ENCODE data around the gene SNX11. TPM values are rescaled to one million over a fixed set of nuclear protein-coding genes. Genes with fewer than 3 reads are reported as not detected.

SNX11 gene
- total RNA-seq, 1 experiment from 2014 or later: 26.8 TPM

DNA sequence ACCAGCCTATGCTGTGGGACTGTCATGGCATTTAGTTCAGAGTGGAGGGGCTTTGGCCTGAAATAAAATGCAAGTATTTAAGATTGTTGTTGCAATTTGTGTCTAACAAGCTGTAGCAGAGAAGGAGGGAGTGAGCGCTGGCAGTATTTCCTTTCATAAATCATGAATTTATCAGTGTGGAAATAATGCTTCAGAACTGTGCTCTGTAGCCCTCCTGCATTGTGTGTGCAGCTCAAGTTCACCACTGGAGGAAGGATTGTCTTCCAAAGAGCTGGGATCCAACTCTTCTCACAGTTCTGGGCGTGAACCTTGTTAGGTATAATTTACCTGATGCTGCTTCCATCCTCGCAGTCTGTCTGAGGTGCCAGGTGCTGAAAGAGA, 15.1 kb downstream of the SNX11 start:
- H3K79me2 ChIP-seq (ENCODE audit: insufficient read depth, low read length): no peaks in the 10 kb centered on the region
- no peaks in the 10 kb centered on the region for H3K9me3 ChIP-seq (ENCODE audit: control insufficient read depth in 1 of 2, insufficient read depth in 1 of 2, low read depth in 1 of 2, low read length in 2 of 2)
- H3K27me3 ChIP-seq (ENCODE audit: insufficient read depth, low read length): no peaks in the 10 kb centered on the region
- H3K4me1 ChIP-seq (ENCODE audit: control insufficient read depth in 1 of 2, insufficient read depth in 2 of 2, low read length in 2 of 2): peaks cover 12 to 15% of the 10 kb centered on the region in 2 experiments
- ChIA-PET POLR2A (no interaction called here), CTCF (no interaction called here), RAD21 (ENCODE audit: low non-redundant PET in 1 of 2, low total read pairs in 2 of 2, uncharacterized antibody in 2 of 2, unreplicated experiment in 2 of 2) (no interaction called here)
- intact Hi-C loops (cut with micrococcal nuclease): no loop called here
- H3K4me2 ChIP-seq (ENCODE audit: low read length): no peak overlapping the region
- no peak overlapping the region for H2AFZ ChIP-seq (ENCODE audit: low read depth, low read length, poor library complexity, severe bottlenecking)
- H3K4me3 ChIP-seq (replicated peaks in 1 of 2; ENCODE audit: low read depth in 1 of 2, low read length in 2 of 2): no peak overlapping the region
- DNase-seq (ENCODE audit: low read depth, low spot score): no peak
- H3K27ac ChIP-seq (ENCODE audit: low read depth, low read length): no peak overlapping the region
- H4K20me1 ChIP-seq (ENCODE audit: insufficient read depth): no peaks in the 10 kb centered on the region
- H3K9me2 ChIP-seq (ENCODE audit: insufficient read depth): no peaks in the 10 kb centered on the region
- ATAC-seq: no peak
- peaks cover 28 to 34% of the 10 kb centered on the region in 2 experiments; a peak in 3 of 4 replicates for H3K36me3 ChIP-seq (ENCODE audit: control insufficient read depth in 1 of 2, insufficient read depth in 2 of 2, low read length in 2 of 2)
- no TSS peak for BruUV-seq (replicated peaks)
- TF ChIP-seq TCF7L2 (IDR thresholded peaks at IDR 0.05; ENCODE audit: borderline replicate concordance, extremely low read depth, insufficient read depth, insufficient read length): no peak
- TF ChIP-seq YY1 (IDR thresholded peaks at IDR 0.05; ENCODE audit: extremely low read depth, insufficient replicate concordance, low read depth, low read length): no peak
- H3K9ac ChIP-seq (ENCODE audit: low read length): no peak overlapping the region

DNA sequence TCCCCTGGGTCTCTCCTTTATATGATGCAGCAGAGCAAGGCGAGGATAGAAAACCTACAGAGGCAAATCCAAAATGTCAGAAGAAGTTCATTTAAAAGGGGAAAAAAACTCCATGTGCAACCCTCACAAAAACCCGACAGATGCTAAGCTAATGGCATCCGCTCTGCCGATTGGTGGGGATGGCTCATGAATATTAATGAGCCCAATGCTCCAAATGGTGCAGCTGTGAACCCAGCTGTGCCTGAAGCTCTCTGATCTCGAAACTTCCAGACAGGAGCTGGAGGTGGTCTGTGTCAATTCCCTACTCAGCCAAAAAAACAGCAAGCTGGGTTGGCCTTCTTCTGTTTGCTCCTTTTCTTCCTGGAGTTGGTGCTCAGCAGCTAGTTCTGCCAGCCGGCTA, 15.5 kb downstream of the SNX11 start:
- RAD21 ChIA-PET (ENCODE audit: low non-redundant PET in 1 of 2, low total read pairs in 2 of 2, uncharacterized antibody in 2 of 2, unreplicated experiment in 2 of 2): no interaction called here
- CTCF ChIA-PET: interaction anchor here (1.1 kb wide), 1 partner anchor 97 kb away, joined by 3 read pairs; no protein-coding TSS in a partner anchor
- ATAC-seq: no peak
- Histone ChIP-seq H3K79me2 (ENCODE audit: insufficient read depth, low read length) (no peaks in the 10 kb centered on the region), H3K4me3 (replicated peaks in 1 of 2; ENCODE audit: low read depth in 1 of 2, low read length in 2 of 2) (no peak overlapping the region), H3K36me3 (ENCODE audit: control insufficient read depth in 1 of 2, insufficient read depth in 2 of 2, low read length in 2 of 2) (peaks cover 28 to 34% of the 10 kb centered on the region in 2 experiments; a peak in 3 of 4 replicates), H4K20me1 (ENCODE audit: insufficient read depth) (no peaks in the 10 kb centered on the region), H3K4me2 (ENCODE audit: low read length) (no peak overlapping the region), H3K9ac (ENCODE audit: low read length) (no peak overlapping the region), H3K9me3 (ENCODE audit: control insufficient read depth in 1 of 2, insufficient read depth in 1 of 2, low read depth in 1 of 2, low read length in 2 of 2) (no peaks in the 10 kb centered on the region), H3K4me1 (ENCODE audit: control insufficient read depth in 1 of 2, insufficient read depth in 2 of 2, low read length in 2 of 2) (peaks cover 16 to 20% of the 10 kb centered on the region in 2 experiments), H3K27ac (ENCODE audit: low read depth, low read length) (no peak overlapping the region), H2AFZ (ENCODE audit: low read depth, low read length, poor library complexity, severe bottlenecking) (no peak overlapping the region), H3K9me2 (ENCODE audit: insufficient read depth) (no peaks in the 10 kb centered on the region), H3K27me3 (ENCODE audit: insufficient read depth, low read length) (no peaks in the 10 kb centered on the region)
- no peak for TF ChIP-seq ELF1 (IDR thresholded peaks at IDR 0.05; ENCODE audit: borderline replicate concordance, low read depth)
- TF ChIP-seq, protein P1, sequence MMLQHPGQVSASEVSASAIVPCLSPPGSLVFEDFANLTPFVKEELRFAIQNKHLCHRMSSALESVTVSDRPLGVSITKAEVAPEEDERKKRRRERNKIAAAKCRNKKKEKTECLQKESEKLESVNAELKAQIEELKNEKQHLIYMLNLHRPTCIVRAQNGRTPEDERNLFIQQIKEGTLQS (IDR thresholded peaks at IDR 0.05): no peak
- TF ChIP-seq CBX3 (IDR thresholded peaks at IDR 0.05; ENCODE audit: low read depth): no peak
- no peak for TF ChIP-seq POLR2AphosphoS5 (IDR thresholded peaks at IDR 0.05; ENCODE audit: low read depth, low read length)
- TF ChIP-seq SIN3A (IDR thresholded peaks at IDR 0.05; ENCODE audit: low read depth): no peak
- TF ChIP-seq TCF7L2 (IDR thresholded peaks at IDR 0.05; ENCODE audit: borderline replicate concordance, extremely low read depth, insufficient read depth, insufficient read length): no peak
- no peak for TF ChIP-seq FOSL1 (IDR thresholded peaks at IDR 0.05; ENCODE audit: low read depth)
- no peak for TF ChIP-seq EZH2phosphoT487 (IDR thresholded peaks at IDR 0.05; ENCODE audit: borderline replicate concordance)
- no peak for TF ChIP-seq CEBPB (IDR thresholded peaks at IDR 0.05; ENCODE audit: low read depth)
- TF ChIP-seq SP1 (IDR thresholded peaks at IDR 0.05; ENCODE audit: low read depth): no peak
- no peak for TF ChIP-seq ZNF274 (IDR thresholded peaks at IDR 0.05; ENCODE audit: low read depth, low read length)
- TF ChIP-seq EGR1 (IDR thresholded peaks at IDR 0.05; ENCODE audit: low read depth): no peak
- no peak for TF ChIP-seq EZH2 (IDR thresholded peaks at IDR 0.05)
- TF ChIP-seq YY1 (IDR thresholded peaks at IDR 0.05; ENCODE audit: extremely low read depth, insufficient replicate concordance, low read depth, low read length): no peak
- TF ChIP-seq, protein P2, sequence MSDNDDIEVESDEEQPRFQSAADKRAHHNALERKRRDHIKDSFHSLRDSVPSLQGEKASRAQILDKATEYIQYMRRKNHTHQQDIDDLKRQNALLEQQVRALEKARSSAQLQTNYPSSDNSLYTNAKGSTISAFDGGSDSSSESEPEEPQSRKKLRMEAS (IDR thresholded peaks at IDR 0.05): no peak
- no peak for TF ChIP-seq SRF (IDR thresholded peaks at IDR 0.05; ENCODE audit: low read depth)
- TF ChIP-seq, protein P3, sequence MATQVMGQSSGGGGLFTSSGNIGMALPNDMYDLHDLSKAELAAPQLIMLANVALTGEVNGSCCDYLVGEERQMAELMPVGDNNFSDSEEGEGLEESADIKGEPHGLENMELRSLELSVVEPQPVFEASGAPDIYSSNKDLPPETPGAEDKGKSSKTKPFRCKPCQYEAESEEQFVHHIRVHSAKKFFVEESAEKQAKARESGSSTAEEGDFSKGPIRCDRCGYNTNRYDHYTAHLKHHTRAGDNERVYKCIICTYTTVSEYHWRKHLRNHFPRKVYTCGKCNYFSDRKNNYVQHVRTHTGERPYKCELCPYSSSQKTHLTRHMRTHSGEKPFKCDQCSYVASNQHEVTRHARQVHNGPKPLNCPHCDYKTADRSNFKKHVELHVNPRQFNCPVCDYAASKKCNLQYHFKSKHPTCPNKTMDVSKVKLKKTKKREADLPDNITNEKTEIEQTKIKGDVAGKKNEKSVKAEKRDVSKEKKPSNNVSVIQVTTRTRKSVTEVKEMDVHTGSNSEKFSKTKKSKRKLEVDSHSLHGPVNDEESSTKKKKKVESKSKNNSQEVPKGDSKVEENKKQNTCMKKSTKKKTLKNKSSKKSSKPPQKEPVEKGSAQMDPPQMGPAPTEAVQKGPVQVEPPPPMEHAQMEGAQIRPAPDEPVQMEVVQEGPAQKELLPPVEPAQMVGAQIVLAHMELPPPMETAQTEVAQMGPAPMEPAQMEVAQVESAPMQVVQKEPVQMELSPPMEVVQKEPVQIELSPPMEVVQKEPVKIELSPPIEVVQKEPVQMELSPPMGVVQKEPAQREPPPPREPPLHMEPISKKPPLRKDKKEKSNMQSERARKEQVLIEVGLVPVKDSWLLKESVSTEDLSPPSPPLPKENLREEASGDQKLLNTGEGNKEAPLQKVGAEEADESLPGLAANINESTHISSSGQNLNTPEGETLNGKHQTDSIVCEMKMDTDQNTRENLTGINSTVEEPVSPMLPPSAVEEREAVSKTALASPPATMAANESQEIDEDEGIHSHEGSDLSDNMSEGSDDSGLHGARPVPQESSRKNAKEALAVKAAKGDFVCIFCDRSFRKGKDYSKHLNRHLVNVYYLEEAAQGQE (IDR thresholded peaks at IDR 0.05; ENCODE audit: low read depth): no peak
- no peak for TF ChIP-seq ZFX (IDR thresholded peaks at IDR 0.05)
- intact Hi-C loops (cut with micrococcal nuclease): no loop called here
- no TSS peak for BruUV-seq (replicated peaks)
- POLR2A ChIA-PET: interaction anchor here (1.7 kb wide), 1 partner anchor 15 kb away, joined by 5 read pairs; the partner anchor contains the start of gene SNX11
- DNase-seq (ENCODE audit: low read depth, low spot score): no peak
